SK-N-MC (cell line): ENCODE data around the gene SNPH.

ENCODE experiments used
- EZH2 ChIP-seq: fragments of 200-600 bp; sonication (generic); IDR thresholded peaks from one replicate; pipeline ENCODE4 v1.6.1; 2017; ENCODE audit warnings: antibody characterized with exemption
- POLR2AphosphoS5 ChIP-seq: IDR thresholded peaks from 2 replicates; pipeline ENCODE4 v1.6.1; 2012; ENCODE audit warnings: mild to moderate bottlenecking, low read depth, low read length, borderline replicate concordance

GRCh38 chr20:1297486-1297885, 31.4 kb downstream of the SNPH start:
- TF ChIP-seq EZH2 (no peak), POLR2AphosphoS5 (no peak)
